Globus pallidus (tissue), 1 donor: ENCODE results near the gene TNFAIP8L3.
"Not testable (repeated sequence)": the region's sequence is repeated elsewhere in the genome, so short reads cannot be mapped to it uniquely, and the experiment has no call there.

Experiments used
- DNase-seq: peaks from one replicate; pipeline ENCODE4 v3.0.0-alpha.2; 2015; ENCODE audit warnings: low spot score

TNFAIP8L3 gene

GRCh38 chr15:51094606-51095569, at the start of gene TNFAIP8L3:
Gene TNFAIP8L3 (minus strand): TSS chr15:51094906. CDS start chr15:51094595, 311 bp downstream.
- DNase-seq, result no peak

GRCh38 chr15:51144021-51144532, 49.4 kb upstream of the TNFAIP8L3 start:
- no peak for DNase-seq

- DNase-seq, result not testable (repeated sequence)
These were observed 45.6 kb upstream of the TNFAIP8L3 start for GRCh38 chr15:51140347-51140746.

GRCh38 chr15:51139091-51139490, 44.4 kb upstream of the TNFAIP8L3 start:
- no peak for DNase-seq

- no peak for DNase-seq
These were observed 43.2 kb upstream of the TNFAIP8L3 start for GRCh38 chr15:51137880-51138430.

GRCh38 chr15:51137024-51137423, 42.3 kb upstream of the TNFAIP8L3 start:
- DNase-seq, result no peak

GRCh38 chr15:51135276-51135675, 40.6 kb upstream of the TNFAIP8L3 start:
- no peak for DNase-seq

- DNase-seq, result no peak
These were observed 39.9 kb upstream of the TNFAIP8L3 start for GRCh38 chr15:51134416-51135199.

- no peak for DNase-seq
These were observed 38.5 kb upstream of the TNFAIP8L3 start for GRCh38 chr15:51133140-51133765.

- peak; percentile 73 for DNase-seq
These were observed 37.9 kb upstream of the TNFAIP8L3 start for GRCh38 chr15:51132384-51133139.

GRCh38 chr15:51131596-51132290, 37.0 kb upstream of the TNFAIP8L3 start:
- no peak for DNase-seq

- no peak for DNase-seq
These were observed 35.6 kb upstream of the TNFAIP8L3 start for GRCh38 chr15:51130344-51130743.

- no peak for DNase-seq
These were observed 35.0 kb upstream of the TNFAIP8L3 start for GRCh38 chr15:51129535-51130188.

- no peak for DNase-seq
These were observed 34.0 kb upstream of the TNFAIP8L3 start for GRCh38 chr15:51128701-51129100.

- DNase-seq, result no peak
These were observed 32.1 kb upstream of the TNFAIP8L3 start for GRCh38 chr15:51126842-51127241.

GRCh38 chr15:51123002-51123401, 28.3 kb upstream of the TNFAIP8L3 start:
- not testable (repeated sequence) for DNase-seq

- no peak for DNase-seq
These were observed 27.0 kb upstream of the TNFAIP8L3 start for GRCh38 chr15:51121631-51122225.

GRCh38 chr15:51121118-51121517, 26.4 kb upstream of the TNFAIP8L3 start:
- no peak for DNase-seq

GRCh38 chr15:51119120-51119519, 24.4 kb upstream of the TNFAIP8L3 start:
- DNase-seq, result no peak
